Liver (tissue), 9 donors: ENCODE results near the gene DOCK11. TPM values are rescaled to one million over a fixed set of nuclear protein-coding genes. Genes with fewer than 3 reads are reported as not detected.

Source experiments
- DNase-seq: peaks from one replicate; pipeline ENCODE4 v3.0.0-alpha.2; 2017; ENCODE audit warnings: low spot score
- H3K27ac ChIP-seq, 2 donors: one replicate each; pipeline ENCODE4 v1.7.0; 2013; ENCODE audit warnings: inconsistent platforms in 2 of 2, low read length in 2 of 2, control low read depth in 1 of 2, low read depth in 1 of 2, mild to moderate bottlenecking in 1 of 2
- H3K27me3 ChIP-seq, 4 donors: one replicate each; pipeline versions ENCODE4 v1.6.1 to v1.7.0; 2013; ENCODE audit warnings: low read length in 3 of 4, inconsistent platforms in 1 of 4, mild to moderate bottlenecking in 1 of 4, moderate library complexity in 1 of 4; ENCODE audit not compliant: control insufficient read depth in 4 of 4, insufficient read depth in 4 of 4
- H3K36me3 ChIP-seq, 4 donors: one replicate each; pipeline versions ENCODE4 v1.6.1 to v1.7.0; 2013; ENCODE audit warnings: low read length in 3 of 4, mild to moderate bottlenecking in 3 of 4, low read depth in 1 of 4, moderate library complexity in 1 of 4; ENCODE audit not compliant: control insufficient read depth in 4 of 4, insufficient read depth in 3 of 4
- H3K4me1 ChIP-seq, 4 donors: one replicate each; pipeline versions ENCODE4 v1.6.1 to v1.7.0; 2013; ENCODE audit warnings: low read length in 3 of 4, mild to moderate bottlenecking in 3 of 4, moderate library complexity in 1 of 4; ENCODE audit not compliant: control insufficient read depth in 4 of 4, insufficient read depth in 4 of 4
- H3K4me3 ChIP-seq, 3 donors: one replicate each; pipeline versions ENCODE4 v1.6.1 to v1.7.0; 2013; ENCODE audit warnings: low read length in 3 of 3, control low read depth in 1 of 3, low read depth in 1 of 3, mild to moderate bottlenecking in 1 of 3
- H3K9ac ChIP-seq, 2 donors: one replicate each; pipeline ENCODE4 v1.7.0; 2013; ENCODE audit warnings: low read length in 2 of 2, mild to moderate bottlenecking in 2 of 2, moderate library complexity in 2 of 2, control low read depth in 1 of 2, low read depth in 1 of 2
- H3K9me3 ChIP-seq, 4 donors: one replicate each; pipeline versions ENCODE4 v1.6.1 to v1.7.0; 2013; ENCODE audit warnings: low read length in 3 of 4; ENCODE audit not compliant: control insufficient read depth in 4 of 4
- ATF3 ChIP-seq: IDR thresholded peaks from 2 replicates; pipeline ENCODE4 v1.6.1; 2016; ENCODE audit warnings: antibody characterized with exemption
- CTCF ChIP-seq: fragments of 150-350 bp; IDR thresholded peaks from 2 replicates; pipeline ENCODE4 v1.5.1; 2017; ENCODE audit warnings: improper control_type of control experiment, low read depth, low read length; ENCODE audit not compliant: missing input control
- EGR1 ChIP-seq, 2 donors: IDR thresholded peaks; 2 replicates each; pipeline ENCODE4 v1.6.1; 2016 to 2018; ENCODE audit warnings: antibody characterized with exemption in 2 of 2, low read depth in 2 of 2
- FOXA1 ChIP-seq: IDR thresholded peaks from 2 replicates; pipeline ENCODE4 v1.6.1; 2016; ENCODE audit warnings: antibody characterized with exemption
- FOXA2 ChIP-seq: IDR thresholded peaks from 2 replicates; pipeline ENCODE4 v1.6.1; 2016; ENCODE audit warnings: antibody characterized with exemption
- GABPA ChIP-seq, 2 donors: IDR thresholded peaks in 1 of 2; conservative IDR thresholded peaks in 1 of 2; 2 replicates each; pipeline ENCODE4 v1.6.1; 2016; ENCODE audit warnings: antibody characterized with exemption in 2 of 2, mild to moderate bottlenecking in 1 of 2, moderate library complexity in 1 of 2
- HNF4A ChIP-seq, 2 donors: conservative IDR thresholded peaks; 2 replicates each; pipeline ENCODE4 v1.6.1; 2016; ENCODE audit warnings: antibody characterized with exemption in 2 of 2, mild to moderate bottlenecking in 2 of 2
- HNF4G ChIP-seq: IDR thresholded peaks from 2 replicates; pipeline ENCODE4 v1.6.1; 2016; ENCODE audit warnings: antibody characterized with exemption
- MAX ChIP-seq: IDR thresholded peaks from 2 replicates; pipeline ENCODE4 v1.6.1; 2016; ENCODE audit warnings: antibody characterized with exemption
- RAD21 ChIP-seq, 2 donors: IDR thresholded peaks; 2 replicates each; pipeline ENCODE4 v1.6.1; 2016; ENCODE audit warnings: antibody characterized with exemption in 2 of 2, mild to moderate bottlenecking in 2 of 2
- REST ChIP-seq: IDR thresholded peaks from 2 replicates; pipeline ENCODE4 v1.6.1; 2016; ENCODE audit warnings: antibody characterized with exemption, mild to moderate bottlenecking
- TAF1 ChIP-seq: conservative IDR thresholded peaks from 2 replicates; pipeline ENCODE4 v1.6.1; 2016; ENCODE audit warnings: antibody characterized with exemption, mild to moderate bottlenecking
- YY1 ChIP-seq: IDR thresholded peaks from 2 replicates; pipeline ENCODE4 v1.6.1; 2016; ENCODE audit warnings: antibody characterized with exemption, mild to moderate bottlenecking
- WGBS: extraction: QIAGEN DNeasy Blood & Tissue Kit; methylation state at CpG from one replicate; pipeline ENCODE4 v1.1.7; 2013; 5-methylcytosine and 5-hydroxymethylcytosine counted together
- polyA plus RNA-seq, 2 donors: library from polyadenylated mRNA; stranded (reverse) in 1 of 2; unstranded in 1 of 2; fragments of 200-250 nt in 1 of 2; fragments of >200 nt in 1 of 2; fragmentation: Nextera tagmentation in 1 of 2; extraction: Ambion mirVana in 1 of 2; gene quantifications; one replicate each; pipeline versions ENCODE4 v1.2.1 to v1.2.3, GENCODE V29; 2013 to 2015
- total RNA-seq, 2 donors: library from RNA; depleted of rRNA; stranded (reverse); fragments of >200 nt; gene quantifications; one replicate each; pipeline ENCODE4 v1.2.3, GENCODE V29; 2014
- donor health status: healthy.
- donor health status: healthy.
- donor health status: healthy.
- donor health status: healthy.
- donor health status: healthy.

Gene DOCK11
- total and polyA plus RNA-seq, 4 donors: 1.3 to 9.3 (median 3.7) TPM

- Histone ChIP-seq H3K27ac (no peak overlapping the region), H3K9ac (no peak overlapping the region), H3K4me3 (no peak overlapping the region), H3K36me3 (no peaks in the 10 kb centered on the region), H3K9me3 (no peaks in the 10 kb centered on the region), H3K4me1 (peaks cover 0 to 12% (median 1%) of the 10 kb centered on the region in 4 donors), H3K27me3 (no peaks in the 10 kb centered on the region)
- DNase-seq: no peak
- TF ChIP-seq FOXA2: no peak
- no peak for TF ChIP-seq TAF1
- no peak for TF ChIP-seq HNF4A (conservative IDR thresholded peaks at IDR 0.05)
- no peak for TF ChIP-seq GABPA (IDR thresholded peaks at IDR 0.05 in 1 of 2, conservative IDR thresholded peaks at IDR 0.05 in 1 of 2)
- no peak for TF ChIP-seq REST
- no peak for TF ChIP-seq FOXA1
- TF ChIP-seq YY1: no peak
- 99% methylated on average over 3 of the region's 3 CpGs for WGBS
Measured at GRCh38 chrX:118493016-118493415, 2.6 kb upstream of the DOCK11 start.

- 96% methylated on average over 3 of the region's 3 CpGs for WGBS
- no peak overlapping the region for H3K9ac ChIP-seq
- DNase-seq: no peak
- peaks cover 0 to 12% (median 1%) of the 10 kb centered on the region in 4 donors for H3K4me1 ChIP-seq
- H3K9me3 ChIP-seq: no peaks in the 10 kb centered on the region
- H3K36me3 ChIP-seq: no peaks in the 10 kb centered on the region
- no peaks in the 10 kb centered on the region for H3K27me3 ChIP-seq
- H3K27ac ChIP-seq: no peak overlapping the region
- TF ChIP-seq FOXA2 (no peak), YY1 (no peak), ATF3 (no peak), RAD21 (IDR thresholded peaks at IDR 0.05) (no peak), CTCF (no peak), REST (no peak), GABPA (IDR thresholded peaks at IDR 0.05 in 1 of 2, conservative IDR thresholded peaks at IDR 0.05 in 1 of 2) (no peak), HNF4G (no peak), EGR1 (IDR thresholded peaks at IDR 0.05; ENCODE audit: low read depth in 2 of 2) (no peak), TAF1 (no peak), MAX (no peak), HNF4A (conservative IDR thresholded peaks at IDR 0.05) (no peak)
- no peak overlapping the region for H3K4me3 ChIP-seq
Measured at GRCh38 chrX:118493653-118494297, 1.8 kb upstream of the DOCK11 start.
